Measurements from ENCODE around the gene ZW10.
A peak's percentile ranks its signal among the peaks of the same experiment; 100 is the strongest.
"Not testable (repeated sequence)": the region's sequence is repeated elsewhere in the genome, so short reads cannot be mapped to it uniquely, and the experiment has no call there.

ZW10 gene, protein sequence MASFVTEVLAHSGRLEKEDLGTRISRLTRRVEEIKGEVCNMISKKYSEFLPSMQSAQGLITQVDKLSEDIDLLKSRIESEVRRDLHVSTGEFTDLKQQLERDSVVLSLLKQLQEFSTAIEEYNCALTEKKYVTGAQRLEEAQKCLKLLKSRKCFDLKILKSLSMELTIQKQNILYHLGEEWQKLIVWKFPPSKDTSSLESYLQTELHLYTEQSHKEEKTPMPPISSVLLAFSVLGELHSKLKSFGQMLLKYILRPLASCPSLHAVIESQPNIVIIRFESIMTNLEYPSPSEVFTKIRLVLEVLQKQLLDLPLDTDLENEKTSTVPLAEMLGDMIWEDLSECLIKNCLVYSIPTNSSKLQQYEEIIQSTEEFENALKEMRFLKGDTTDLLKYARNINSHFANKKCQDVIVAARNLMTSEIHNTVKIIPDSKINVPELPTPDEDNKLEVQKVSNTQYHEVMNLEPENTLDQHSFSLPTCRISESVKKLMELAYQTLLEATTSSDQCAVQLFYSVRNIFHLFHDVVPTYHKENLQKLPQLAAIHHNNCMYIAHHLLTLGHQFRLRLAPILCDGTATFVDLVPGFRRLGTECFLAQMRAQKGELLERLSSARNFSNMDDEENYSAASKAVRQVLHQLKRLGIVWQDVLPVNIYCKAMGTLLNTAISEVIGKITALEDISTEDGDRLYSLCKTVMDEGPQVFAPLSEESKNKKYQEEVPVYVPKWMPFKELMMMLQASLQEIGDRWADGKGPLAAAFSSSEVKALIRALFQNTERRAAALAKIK

DNA sequence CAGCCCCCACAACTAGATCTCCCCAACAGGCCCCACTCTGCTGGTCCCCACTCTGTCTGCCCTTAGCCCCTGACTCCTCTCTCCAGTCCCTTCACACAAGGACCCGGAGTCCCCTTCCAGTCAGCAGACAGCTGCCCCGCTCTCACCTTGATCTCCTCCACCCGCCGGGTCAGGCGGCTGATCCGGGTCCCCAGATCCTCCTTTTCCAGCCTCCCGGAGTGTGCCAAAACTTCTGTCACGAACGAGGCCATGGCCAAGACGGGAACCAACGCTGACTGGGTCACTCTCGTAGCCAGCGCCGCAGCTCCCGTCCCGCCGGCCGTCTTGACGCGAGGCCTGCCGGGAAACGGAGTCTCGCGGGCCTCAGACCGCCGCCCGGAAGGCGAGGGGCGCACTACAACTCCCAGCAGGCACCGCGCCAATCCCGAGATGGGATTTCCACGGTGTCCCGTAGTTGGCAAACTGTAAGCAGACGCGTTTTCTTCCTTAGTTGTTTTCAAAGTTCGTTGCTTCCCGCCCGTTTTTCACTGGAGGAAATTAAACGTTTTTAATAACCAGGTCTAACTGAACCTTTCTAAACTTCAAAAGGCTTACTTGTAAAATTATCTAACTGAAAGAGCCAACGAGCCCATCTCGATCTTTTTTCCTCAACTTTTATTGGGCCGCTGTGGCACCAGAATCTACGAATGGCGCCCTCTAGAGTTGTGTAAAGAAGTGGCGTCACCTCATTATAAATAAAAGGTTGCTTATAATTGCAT lies at the start of gene ZW10:
Gene ZW10 (minus strand): TSS at position 277 of the 758 bp plus-strand sequence. CDS start 26 bp downstream, at position 251.
- peak; percentile 81 to 89 for DNase-seq (ENCODE audit: low read depth in 2 of 2)

- DNase-seq (ENCODE audit: low read depth in 2 of 2) = no peak
These were observed 44.9 kb upstream of the ZW10 start for GRCh38 chr11:113818426-113818825.

DNA sequence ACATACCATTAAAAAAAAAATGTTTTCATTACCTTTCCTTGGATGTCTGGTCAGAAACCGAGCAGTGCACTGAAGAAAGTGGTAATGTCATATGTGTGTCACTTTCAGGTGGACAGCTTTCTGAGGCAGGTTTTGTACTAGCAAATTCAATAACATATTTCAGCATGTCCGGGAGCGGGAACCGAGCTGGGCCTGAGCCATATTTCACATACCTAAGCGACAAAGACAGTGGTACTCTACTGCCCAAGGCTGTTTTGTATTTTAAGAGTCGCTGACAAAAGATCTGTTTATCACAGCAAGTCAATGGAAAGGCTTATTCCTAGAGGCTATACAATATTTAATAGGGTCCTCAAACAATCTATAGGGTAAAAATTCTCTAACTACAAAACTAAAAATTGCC lies 44.1 kb upstream of the ZW10 start:
- no peak for DNase-seq (ENCODE audit: low read depth in 2 of 2)

GRCh38 chr11:113817162-113817561 lies 43.7 kb upstream of the ZW10 start:
- DNase-seq (ENCODE audit: low read depth in 2 of 2) = no peak

- no peak for DNase-seq (ENCODE audit: low read depth in 2 of 2)
These were observed 40.7 kb upstream of the ZW10 start for GRCh38 chr11:113814181-113814580.

DNA sequence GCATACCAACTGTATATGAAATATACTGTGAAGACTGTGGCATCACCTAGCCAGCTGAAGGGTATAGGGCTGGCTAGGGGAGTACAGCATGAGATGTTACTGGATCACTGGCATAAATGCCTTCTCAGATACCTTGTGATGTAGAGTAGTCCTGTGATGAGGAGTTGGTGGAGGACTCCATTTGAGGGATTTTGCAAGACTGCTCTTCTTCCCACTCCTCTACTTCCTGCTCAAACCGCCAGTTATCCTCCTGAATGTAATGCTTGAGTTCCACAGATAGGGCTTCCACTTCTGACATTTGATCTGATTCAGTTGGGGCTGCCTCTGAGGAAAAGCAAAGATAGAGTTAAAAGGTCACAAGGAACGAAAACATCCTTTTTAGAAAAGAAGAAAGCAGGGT lies 35.4 kb upstream of the ZW10 start:
- no peak for DNase-seq (ENCODE audit: low read depth in 2 of 2)

DNA sequence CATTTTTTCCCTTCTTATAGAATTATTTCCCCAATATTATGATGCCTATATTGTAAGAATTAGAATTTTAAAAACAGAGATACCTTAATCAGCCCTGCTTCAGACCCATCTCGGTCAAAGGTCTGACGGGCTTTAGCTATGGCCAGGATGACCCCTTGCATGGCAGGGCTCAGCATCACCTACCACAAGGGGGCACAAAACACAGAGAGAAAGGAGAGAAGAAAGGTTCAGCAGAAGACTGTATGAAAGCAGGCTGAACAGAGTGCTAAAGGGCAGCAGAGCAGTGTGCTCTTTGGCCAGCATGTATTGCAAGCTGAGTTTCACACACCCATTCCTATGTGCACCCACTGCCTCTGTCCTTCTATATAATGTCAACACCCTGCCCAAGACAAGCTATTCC lies 32.9 kb upstream of the ZW10 start:
- DNase-seq (ENCODE audit: low read depth in 2 of 2) = no peak

DNA sequence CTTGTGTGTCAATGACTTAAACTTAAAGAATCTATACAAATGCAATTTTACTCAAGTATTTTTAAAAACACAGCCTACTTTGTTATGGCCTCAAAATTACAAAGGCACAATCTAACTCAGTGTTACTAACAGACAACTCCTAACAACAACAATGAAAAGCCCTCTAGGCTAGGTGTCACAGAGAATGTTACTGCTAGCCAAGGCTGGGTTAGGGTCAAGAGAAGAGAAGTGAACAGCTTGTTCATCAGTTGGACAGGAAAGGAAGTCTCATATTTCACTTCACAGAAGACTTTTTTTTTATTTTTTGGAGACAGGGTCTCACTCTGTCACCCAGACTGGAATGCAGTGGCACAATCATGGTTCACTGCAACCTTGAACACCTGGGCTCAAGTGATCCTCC lies 32.1 kb upstream of the ZW10 start:
- DNase-seq (ENCODE audit: low read depth in 2 of 2) = no peak

DNA sequence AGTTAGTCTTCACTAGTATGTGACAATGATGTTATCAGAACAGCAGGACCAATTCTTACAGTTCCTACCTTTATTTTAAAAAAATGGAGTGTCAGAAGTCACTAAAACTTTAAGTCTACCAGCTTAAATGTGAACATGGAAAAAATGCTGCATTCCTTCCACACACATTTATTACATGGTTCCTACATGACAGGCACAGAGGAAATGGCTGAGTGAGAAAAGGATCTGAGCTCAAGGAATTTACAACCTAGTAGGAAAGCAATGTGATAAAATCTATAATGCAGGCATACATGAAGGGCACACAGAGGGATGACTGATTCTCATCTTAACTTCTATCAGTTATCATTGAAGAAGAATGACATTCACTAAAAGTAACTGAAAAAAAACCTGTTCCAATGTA lies 29.1 kb upstream of the ZW10 start:
- no peak for DNase-seq (ENCODE audit: low read depth in 2 of 2)

DNA sequence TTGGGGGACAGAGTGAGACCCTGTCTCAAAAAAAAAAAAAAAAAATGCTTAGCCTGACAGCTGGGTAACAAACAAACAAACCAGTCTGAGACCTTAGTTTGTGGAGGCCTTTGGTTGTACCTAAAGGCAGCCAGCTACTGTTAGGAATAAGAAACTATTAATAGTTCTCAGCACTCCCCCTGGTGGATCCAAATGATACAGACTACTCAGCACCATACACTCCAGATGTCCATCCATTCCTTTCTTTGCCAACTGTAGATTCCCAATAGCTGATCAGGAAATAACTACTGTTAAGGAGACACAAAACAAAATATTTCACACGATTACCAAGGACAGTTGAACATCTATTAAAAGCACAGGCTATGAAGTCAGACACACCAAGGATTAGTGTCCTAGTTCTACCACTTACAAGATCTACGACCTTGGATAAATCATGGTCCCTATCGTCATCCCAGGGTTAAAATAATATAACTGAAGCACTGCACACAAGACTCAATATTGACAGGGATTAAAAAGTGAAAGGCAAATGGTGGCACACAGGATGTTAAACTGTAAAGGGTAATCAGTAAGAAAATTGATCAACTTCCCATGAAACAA lies 23.3 kb upstream of the ZW10 start:
- no peak for DNase-seq (ENCODE audit: low read depth in 2 of 2)

DNA sequence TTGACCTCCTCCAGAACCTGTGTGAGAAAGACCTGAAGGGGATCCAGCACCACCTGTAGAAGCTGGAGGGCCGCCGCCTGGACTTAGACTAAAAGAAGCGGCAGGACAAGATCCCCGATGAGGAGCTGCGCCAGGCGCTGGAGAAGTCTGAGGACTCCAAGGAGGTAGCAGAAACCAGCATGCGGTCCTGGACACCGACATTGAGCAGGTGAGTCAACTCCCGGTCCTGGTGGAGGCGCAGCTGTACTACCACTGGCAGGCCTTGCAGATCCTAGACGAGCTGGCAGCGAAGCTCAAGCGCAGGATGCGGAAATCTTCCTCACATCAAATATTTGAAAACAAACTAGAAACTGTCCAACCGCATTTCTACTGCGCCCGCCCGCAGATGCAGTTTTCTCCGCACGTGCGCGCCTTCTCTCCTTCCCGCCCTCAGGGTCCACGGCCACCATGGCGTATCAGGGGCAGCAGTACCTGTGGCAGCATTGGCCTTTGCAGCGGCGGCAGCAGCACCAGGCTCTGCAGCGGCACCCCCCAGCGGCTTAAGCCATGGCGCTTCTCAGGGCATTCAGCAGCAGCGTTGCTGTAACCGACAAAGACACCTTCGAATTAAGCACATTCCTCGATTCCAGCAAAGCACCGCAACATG lies 16.3 kb upstream of the ZW10 start:
- DNase-seq (ENCODE audit: low read depth in 2 of 2) = no peak

- DNase-seq (ENCODE audit: low read depth in 2 of 2) = not testable (repeated sequence)
These were observed 15.5 kb upstream of the ZW10 start for GRCh38 chr11:113789016-113789415.

- no peak for DNase-seq (ENCODE audit: low read depth in 2 of 2)
These were observed 8.6 kb upstream of the ZW10 start for GRCh38 chr11:113782134-113782533.

GRCh38 chr11:113781682-113782081 lies 8.2 kb upstream of the ZW10 start:
- no peak for DNase-seq (ENCODE audit: low read depth in 2 of 2)

DNA sequence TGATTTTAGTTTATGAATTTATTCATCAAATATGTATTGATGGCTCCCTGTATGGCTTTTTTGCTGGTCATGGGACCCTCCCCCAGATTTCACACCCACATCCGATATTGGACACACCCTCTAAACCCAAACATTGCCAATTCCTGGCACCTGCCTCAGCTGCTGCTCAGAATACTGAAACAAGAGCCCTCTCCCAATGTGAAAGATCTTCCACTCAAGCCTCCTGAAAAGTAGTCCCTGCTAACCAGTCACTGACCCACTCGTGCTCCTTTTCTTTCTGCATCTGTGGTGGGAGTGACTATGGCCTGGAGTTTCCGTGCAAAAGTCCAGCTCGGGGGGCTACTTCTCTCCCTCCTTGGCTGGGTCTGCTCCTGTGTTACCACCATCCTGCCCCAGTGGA lies 6.0 kb upstream of the ZW10 start, which contains the start of gene CLDN25:
Gene CLDN25 (plus strand): TSS at position 301 of the 400 bp plus-strand sequence. CDS start 0 bp downstream, at position 301.
- DNase-seq (ENCODE audit: low read depth in 2 of 2) = no peak

GRCh38 chr11:113778111-113778910 lies 4.8 kb upstream of the ZW10 start:
- no peak for DNase-seq (ENCODE audit: low read depth in 2 of 2)

- DNase-seq (ENCODE audit: low read depth in 2 of 2) = no peak
These were observed 647 bp upstream of the ZW10 start for GRCh38 chr11:113774174-113774503.

DNA sequence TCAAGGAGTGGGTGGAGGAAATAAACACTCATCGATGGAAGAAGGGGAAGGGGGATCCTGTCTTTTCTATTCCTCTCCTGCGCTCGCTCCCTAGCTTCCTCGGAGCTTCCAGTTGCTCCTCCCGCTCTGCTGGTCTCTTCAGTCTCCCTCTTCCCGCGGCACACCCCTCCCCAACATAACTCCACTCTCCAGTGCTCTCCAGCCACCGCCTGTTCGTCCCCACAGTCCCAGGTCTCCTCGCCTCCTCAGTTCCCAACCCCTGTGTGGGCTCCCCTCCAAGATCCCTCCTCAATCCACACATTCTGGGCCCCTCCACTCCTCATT lies 438 bp downstream of the ZW10 start:
- no peak for DNase-seq (ENCODE audit: low read depth in 2 of 2)

DNA sequence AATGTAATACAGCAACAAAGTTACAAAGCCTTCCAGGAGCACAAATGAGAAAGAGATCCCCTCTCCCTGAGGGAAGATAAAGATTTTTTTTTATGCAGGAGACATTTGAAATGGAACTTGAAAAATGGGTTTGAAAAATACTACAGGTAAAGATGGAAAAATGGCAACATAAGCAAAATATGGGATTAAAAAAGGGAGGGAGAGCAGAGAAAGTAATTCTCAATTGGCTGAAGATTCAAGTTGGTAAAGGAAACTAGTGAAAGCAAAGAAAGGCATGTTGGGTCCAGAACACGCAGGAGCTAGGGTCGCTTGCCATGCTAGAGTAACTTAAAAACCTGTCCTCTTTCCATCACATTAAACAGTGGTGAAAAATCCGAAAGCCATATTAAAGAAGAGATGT lies 1.5 kb downstream of the ZW10 start:
- DNase-seq (ENCODE audit: low read depth in 2 of 2) = no peak

DNA sequence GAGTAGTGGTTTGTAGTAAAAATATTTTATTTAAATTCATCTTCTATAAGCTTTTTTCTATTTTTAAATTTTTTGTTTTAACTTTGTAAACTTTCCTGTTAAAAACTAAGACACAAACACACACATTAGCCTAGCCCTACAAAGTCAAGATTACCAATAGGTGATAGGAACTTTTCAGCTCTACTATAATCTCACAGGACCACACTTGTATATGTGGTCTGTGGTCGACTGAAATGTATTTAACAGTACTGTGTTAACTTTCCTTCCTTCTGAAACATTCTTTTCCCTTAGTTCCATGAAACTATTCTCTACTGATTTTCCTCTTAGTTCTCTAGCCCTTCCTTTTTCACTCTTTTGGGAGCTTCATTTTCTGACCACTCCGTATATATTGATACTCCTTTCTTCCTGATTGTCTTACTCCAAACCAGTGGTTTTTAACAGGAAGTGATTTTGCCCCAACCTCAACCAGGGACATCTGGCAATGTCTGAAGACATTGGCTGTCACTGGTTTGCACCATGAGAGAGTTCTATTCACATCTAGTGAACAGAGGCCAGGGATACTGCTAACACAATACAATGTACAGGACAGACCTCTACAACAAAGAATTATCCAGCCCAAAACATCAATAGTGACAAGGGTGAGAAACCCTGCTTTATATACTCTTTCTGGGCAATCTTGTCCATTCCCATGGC lies 8.8 kb downstream of the ZW10 start:
- no peak for DNase-seq (ENCODE audit: low read depth in 2 of 2)
